Keratinocyte (primary cell): ENCODE results near the gene CORO2B. TPM values are rescaled to one million over a fixed set of nuclear protein-coding genes. Genes with fewer than 3 reads are reported as not detected.

Experiments
- DNase-seq: peaks from one replicate; pipeline ENCODE4 v3.0.0-alpha.2; 2011; ENCODE audit warnings: low read depth, missing footprints, low spot score
- FAIRE-seq: peaks from 2 replicates; lab custom pipeline; 2011; peaks lifted over from hg19 to GRCh38; lab: Jason Lieb, UNC
- H2AFZ ChIP-seq: 2 replicates; pipeline ENCODE4 v1.6.0; 2012; ENCODE audit warnings: low read length, control low read depth, inconsistent platforms; ENCODE audit not compliant: control insufficient read depth
- H3K27ac ChIP-seq: 2 replicates; pipeline ENCODE4 v1.5.1; 2011; ENCODE audit warnings: low read length; ENCODE audit not compliant: control insufficient read depth, insufficient read depth
- H3K27me3 ChIP-seq: 3 replicates; pipeline ENCODE4 v1.6.0; 2011; ENCODE audit warnings: low read length; ENCODE audit not compliant: control insufficient read depth, insufficient read depth; ENCODE audit errors: extremely low read depth
- H3K36me3 ChIP-seq, 2 experiments: 2 replicates in 1 of 2; 3 replicates in 1 of 2; pipeline ENCODE4 v1.5.1; 2011; ENCODE audit warnings: low read length in 2 of 2, mild to moderate bottlenecking in 1 of 2; ENCODE audit not compliant: control insufficient read depth in 2 of 2, insufficient read depth in 2 of 2; ENCODE audit errors: extremely low read depth in 1 of 2
- H3K4me1 ChIP-seq: 3 replicates; pipeline ENCODE4 v1.5.1; 2011; ENCODE audit warnings: low read length; ENCODE audit not compliant: control insufficient read depth, insufficient read depth; ENCODE audit errors: extremely low read depth
- H3K4me2 ChIP-seq: 3 replicates; pipeline ENCODE4 v1.6.0; 2011; ENCODE audit warnings: low read depth, low read length; ENCODE audit not compliant: control insufficient read depth, insufficient read depth; ENCODE audit errors: extremely low read depth
- H3K4me3 ChIP-seq, 3 experiments: fragments of 200-600 bp in 1 of 3; sonication (generic) in 1 of 3; 2 replicates in 2 of 3; 3 replicates in 1 of 3; pipeline ENCODE4 v1.5.1; 2011 to 2016; ENCODE audit warnings: low read length in 3 of 3, mild to moderate bottlenecking in 3 of 3, control low read depth in 2 of 3, inconsistent platforms in 1 of 3, low read depth in 1 of 3, mixed read lengths in 1 of 3, mixed run types in 1 of 3, moderate library complexity in 1 of 3; ENCODE audit not compliant: control insufficient read depth in 2 of 3, insufficient read depth in 2 of 3; ENCODE audit errors: extremely low read depth in 1 of 3
- H3K79me2 ChIP-seq: 2 replicates; pipeline ENCODE4 v1.6.0; 2012; ENCODE audit warnings: low read length; ENCODE audit not compliant: control insufficient read depth, insufficient read depth
- H3K9ac ChIP-seq: 3 replicates; pipeline ENCODE4 v1.6.0; 2011; ENCODE audit warnings: low read length; ENCODE audit not compliant: control insufficient read depth, insufficient read depth; ENCODE audit errors: extremely low read depth
- H3K9me1 ChIP-seq: 3 replicates; pipeline ENCODE4 v1.6.0; 2011; ENCODE audit warnings: low read length; ENCODE audit not compliant: control insufficient read depth, insufficient read depth; ENCODE audit errors: extremely low read depth
- H3K9me3 ChIP-seq: 2 replicates; pipeline ENCODE4 v1.5.1; 2012; ENCODE audit warnings: low read depth, low read length; ENCODE audit not compliant: control insufficient read depth
- H4K20me1 ChIP-seq: 3 replicates; pipeline ENCODE4 v1.6.0; 2011; ENCODE audit warnings: low read length; ENCODE audit not compliant: control insufficient read depth, insufficient read depth; ENCODE audit errors: extremely low read depth
- EZH2 ChIP-seq: IDR thresholded peaks from one replicate; pipeline ENCODE4 v1.6.1; 2012; ENCODE audit warnings: inconsistent platforms, mild to moderate bottlenecking, low read length, moderate library complexity
- dilution Hi-C: fragments of 300-500 bp; cut with MboI; formaldehyde crosslinking; loops from one replicate; pipeline ENCODE4 v1.7.0; 2020; ENCODE audit warnings: low sequenced_read_pairs; ENCODE audit not compliant: extremely low pct_ligation_motif_present
- polyA plus RNA-seq, 5 experiments: library from polyadenylated mRNA; depleted of rRNA in 3 of 5; stranded (reverse) in 3 of 5; stranded (forward) in 1 of 5; unstranded in 1 of 5; fragments of >200 nt; gene quantifications; 1 replicate in 1 of 5; 2 replicates in 3 of 5; 3 replicates in 1 of 5; pipeline versions ENCODE4 v1.2.1 to v1.2.3, GENCODE V29; 2011 to 2012; ENCODE audit warnings: missing spikeins in 2 of 5, low read depth in 1 of 5, low replicate concordance in 1 of 5
- TF ChIP-seq, protein P1 (sequence below), 3 experiments: IDR thresholded peaks in 1 of 3; conservative IDR thresholded peaks in 1 of 3; optimal IDR thresholded peaks in 1 of 3; 2 replicates in 2 of 3; 3 replicates in 1 of 3; pipeline versions ENCODE3 to v1.5.1; 2011; ENCODE audit warnings: low read length in 3 of 3, mild to moderate bottlenecking in 3 of 3, moderate library complexity in 2 of 3, control low read depth in 1 of 3, inconsistent platforms in 1 of 3; ENCODE audit not compliant: insufficient read depth in 2 of 3; ENCODE audit errors: extremely low read depth in 1 of 3

CORO2B gene
- polyA plus RNA-seq, 1 donor (not counting 4 experiments of a cell fraction or from before 2014, with no cell fraction given) = 0.13 TPM

DNA sequence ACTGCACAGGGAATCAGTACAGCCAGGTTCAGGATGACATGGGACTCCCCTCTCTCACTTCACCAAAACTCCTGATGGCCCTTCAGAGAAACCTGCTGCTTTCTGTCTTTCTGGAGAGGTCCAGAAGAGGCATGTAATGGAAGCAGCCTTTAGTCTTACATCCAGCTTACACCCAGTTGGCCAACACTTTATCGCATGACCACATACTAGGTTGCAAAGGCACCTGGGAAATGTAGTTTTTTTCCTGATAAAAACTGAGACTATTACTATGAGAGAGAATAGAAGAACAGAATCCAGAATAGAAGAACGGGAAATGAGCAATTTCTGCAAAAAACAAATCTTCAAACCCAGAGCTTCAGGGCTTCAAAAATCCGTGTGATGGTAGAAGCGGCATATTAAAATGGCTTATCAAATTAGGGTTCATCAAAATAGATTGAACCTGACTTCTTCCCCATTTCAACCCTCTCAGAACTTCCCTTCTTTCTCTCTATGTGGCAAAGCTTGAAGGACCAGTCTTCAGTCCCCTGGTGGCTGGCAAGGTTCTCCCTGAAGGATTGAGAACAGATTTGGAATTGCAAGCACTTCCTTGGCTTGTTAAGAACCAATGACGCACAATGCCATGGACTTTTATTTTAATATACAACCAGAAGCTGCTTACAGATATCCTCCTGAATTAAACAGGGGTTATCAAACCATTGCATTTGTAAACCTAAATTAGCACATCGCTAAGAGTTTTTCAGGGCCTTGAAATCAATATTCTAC lies 34.4 kb downstream of the CORO2B start:
- no peak overlapping the region for H3K9ac ChIP-seq
- H3K27ac ChIP-seq = no peak overlapping the region
- H2AFZ ChIP-seq = no peak overlapping the region
- no peaks in the 10 kb centered on the region for H3K27me3 ChIP-seq
- no peak for TF ChIP-seq EZH2
- TF ChIP-seq, protein P1, sequence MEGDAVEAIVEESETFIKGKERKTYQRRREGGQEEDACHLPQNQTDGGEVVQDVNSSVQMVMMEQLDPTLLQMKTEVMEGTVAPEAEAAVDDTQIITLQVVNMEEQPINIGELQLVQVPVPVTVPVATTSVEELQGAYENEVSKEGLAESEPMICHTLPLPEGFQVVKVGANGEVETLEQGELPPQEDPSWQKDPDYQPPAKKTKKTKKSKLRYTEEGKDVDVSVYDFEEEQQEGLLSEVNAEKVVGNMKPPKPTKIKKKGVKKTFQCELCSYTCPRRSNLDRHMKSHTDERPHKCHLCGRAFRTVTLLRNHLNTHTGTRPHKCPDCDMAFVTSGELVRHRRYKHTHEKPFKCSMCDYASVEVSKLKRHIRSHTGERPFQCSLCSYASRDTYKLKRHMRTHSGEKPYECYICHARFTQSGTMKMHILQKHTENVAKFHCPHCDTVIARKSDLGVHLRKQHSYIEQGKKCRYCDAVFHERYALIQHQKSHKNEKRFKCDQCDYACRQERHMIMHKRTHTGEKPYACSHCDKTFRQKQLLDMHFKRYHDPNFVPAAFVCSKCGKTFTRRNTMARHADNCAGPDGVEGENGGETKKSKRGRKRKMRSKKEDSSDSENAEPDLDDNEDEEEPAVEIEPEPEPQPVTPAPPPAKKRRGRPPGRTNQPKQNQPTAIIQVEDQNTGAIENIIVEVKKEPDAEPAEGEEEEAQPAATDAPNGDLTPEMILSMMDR (optimal IDR thresholded peaks at IDR 0.05 in 1 of 3, IDR thresholded peaks at IDR 0.05 in 1 of 3, conservative IDR thresholded peaks at IDR 0.05 in 1 of 3; ENCODE audit: extremely low read depth in 1 of 3, insufficient read depth in 2 of 3, low read length in 3 of 3) = no peak
- no peak overlapping the region for H3K4me2 ChIP-seq
- dilution Hi-C loops = no loop called here
- no peaks in the 10 kb centered on the region for H4K20me1 ChIP-seq
- no peaks in the 10 kb centered on the region for H3K9me1 ChIP-seq
- FAIRE-seq = no peak
- H3K4me3 ChIP-seq = no peak overlapping the region
- H3K4me1 ChIP-seq = no peaks in the 10 kb centered on the region
- no peaks in the 10 kb centered on the region for H3K79me2 ChIP-seq
- no peaks in the 10 kb centered on the region for H3K9me3 ChIP-seq
- DNase-seq = no peak
- H3K36me3 ChIP-seq = no peaks in the 10 kb centered on the region

DNA sequence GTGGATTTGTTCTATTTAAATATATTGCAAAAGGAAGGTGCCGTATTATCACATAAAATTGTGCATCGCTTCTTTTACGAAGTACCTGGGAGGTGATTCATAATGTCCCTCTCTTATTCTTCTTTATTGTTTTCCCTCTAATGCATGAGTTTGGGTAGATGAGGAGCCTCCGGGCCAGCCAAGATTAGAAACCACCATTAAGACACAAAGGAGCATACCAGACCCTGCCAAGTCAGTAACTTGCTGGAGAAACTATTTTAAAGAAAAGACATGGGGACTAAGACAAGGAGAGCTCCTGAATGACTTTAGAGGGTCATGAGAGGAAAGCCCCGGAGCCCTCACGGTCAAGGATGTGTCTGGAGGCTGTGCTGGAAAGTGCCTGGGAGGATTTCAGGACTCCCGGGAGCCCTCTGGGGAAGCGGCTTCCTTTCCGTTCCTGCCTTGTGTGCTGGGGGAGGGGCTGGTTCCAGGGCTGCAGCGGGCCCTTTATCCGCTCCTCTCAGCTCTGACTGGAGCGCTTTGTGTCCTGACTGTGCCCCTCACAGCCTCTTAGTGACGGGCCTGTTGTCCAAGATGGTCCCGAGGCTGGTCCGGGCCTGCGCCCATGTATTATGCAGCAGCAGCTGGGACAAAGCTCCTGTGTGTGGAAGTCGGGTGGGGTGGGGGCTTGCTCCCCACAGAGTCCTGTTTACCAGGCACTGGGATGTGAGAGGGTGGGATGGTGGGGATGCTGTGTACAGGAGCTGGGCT lies 35.7 kb downstream of the CORO2B start:
- Histone ChIP-seq H3K9me3 (no peaks in the 10 kb centered on the region), H3K27ac (no peak overlapping the region), H3K4me1 (no peaks in the 10 kb centered on the region), H3K79me2 (no peaks in the 10 kb centered on the region), H2AFZ (no peak overlapping the region), H3K4me2 (no peak overlapping the region), H3K9me1 (no peaks in the 10 kb centered on the region), H3K9ac (no peak overlapping the region), H3K27me3 (no peaks in the 10 kb centered on the region), H3K36me3 (no peaks in the 10 kb centered on the region), H4K20me1 (no peaks in the 10 kb centered on the region), H3K4me3 (no peak overlapping the region)
- no peak for TF ChIP-seq EZH2
- TF ChIP-seq, protein P1 (optimal IDR thresholded peaks at IDR 0.05 in 1 of 3, IDR thresholded peaks at IDR 0.05 in 1 of 3, conservative IDR thresholded peaks at IDR 0.05 in 1 of 3; ENCODE audit: extremely low read depth in 1 of 3, insufficient read depth in 2 of 3, low read length in 3 of 3) = no peak
- dilution Hi-C loops = no loop called here
- DNase-seq (no peak), FAIRE-seq (no peak)
